A549 (cell line): Measurements from ENCODE around the gene TBC1D14.
A peak's percentile ranks its signal among the peaks of the same experiment; 100 is the strongest.

Experiments used
- CHD4 ChIP-seq: fragments of 200-600 bp; sonication (generic); IDR thresholded peaks from 2 replicates; pipeline ENCODE4 v1.6.1; 2016; ENCODE audit warnings: antibody characterized with exemption, mild to moderate bottlenecking, borderline replicate concordance
- CTCF ChIP-seq: fragments of >200 bp; sonication (Bioruptor Twin); formaldehyde crosslinking; IDR thresholded peaks from 3 replicates; pipeline ENCODE4 v1.5.1; 2016
- EP300 ChIP-seq, 2 experiments: fragments of >200 bp; sonication (Bioruptor Twin); formaldehyde crosslinking; IDR thresholded peaks; 2 replicates in 1 of 2; 3 replicates in 1 of 2; pipeline ENCODE4 v1.6.1; 2016 to 2017
- ESRRA ChIP-seq: fragments of 150-350 bp; IDR thresholded peaks from 2 replicates; pipeline ENCODE4 v1.6.1; 2014; ENCODE audit warnings: mild to moderate bottlenecking, low read length, borderline replicate concordance
- JUNB ChIP-seq: fragments of >200 bp; sonication (Bioruptor Twin); formaldehyde crosslinking; IDR thresholded peaks from 2 replicates; pipeline ENCODE4 v1.6.1; 2016
- KDM1A ChIP-seq: fragments of 200-600 bp; sonication (generic); IDR thresholded peaks from 2 replicates; pipeline ENCODE4 v1.6.1; 2016; ENCODE audit warnings: low read depth, mild to moderate bottlenecking
- MAZ ChIP-seq: fragments of 150-350 bp; IDR thresholded peaks from 2 replicates; pipeline ENCODE4 v1.6.1; 2014; ENCODE audit warnings: antibody characterized with exemption, low read depth, low read length, borderline replicate concordance
- POLR2A ChIP-seq: IDR thresholded peaks from 2 replicates; pipeline ENCODE4 v1.6.1; 2012; ENCODE audit warnings: mild to moderate bottlenecking, low read length
- REST ChIP-seq: fragments of 200-600 bp; sonication (generic); IDR thresholded peaks from 2 replicates; pipeline ENCODE4 v1.6.1; 2016; ENCODE audit warnings: antibody characterized with exemption, mild to moderate bottlenecking, moderate library complexity
- SMC3 ChIP-seq: fragments of >200 bp; sonication (Bioruptor Twin); formaldehyde crosslinking; IDR thresholded peaks from 3 replicates; pipeline ENCODE4 v1.6.1; 2018; ENCODE audit warnings: inconsistent platforms
- TP53 ChIP-seq: fragments of 250-450 bp; sonication (Bioruptor Pico); IDR thresholded peaks from 2 replicates; pipeline ENCODE4 v1.5.0; 2021; ENCODE audit warnings: mild to moderate bottlenecking, moderate library complexity

GRCh38 chr4:6974138-6974848 lies 64.7 kb downstream of the TBC1D14 start:
- TF ChIP-seq CTCF (peak; percentile 57), KDM1A (no peak), POLR2A (no peak), CHD4 (no peak), ESRRA (no peak), EP300 (IDR thresholded peaks at IDR 0.05) (no peak), TP53 (no peak), REST (no peak), SMC3 (peak; percentile 60), JUNB (no peak), MAZ (no peak)
